HG03439 (cell line): Measurements from ENCODE around the gene C2CD2.

ENCODE experiments used
- ATAC-seq: cut with Tn5 transposase; IDR thresholded peaks from one replicate; pipeline ENCODE4 v1.9.1; 2021; ENCODE audit warnings: mild to moderate bottlenecking, moderate library complexity; ENCODE audit not compliant: unreplicated experiment

The C2CD2 gene

GRCh38 chr21:41914965-41915364, 38.9 kb downstream of the C2CD2 start:
- no peak for ATAC-seq

GRCh38 chr21:41914358-41914757, 39.5 kb downstream of the C2CD2 start:
- no peak for ATAC-seq

- ATAC-seq = no peak
These were observed 40.6 kb downstream of the C2CD2 start for GRCh38 chr21:41913230-41913629.

- ATAC-seq = no peak
These were observed 45.0 kb downstream of the C2CD2 start for GRCh38 chr21:41908829-41909228.

GRCh38 chr21:41907496-41908258, 46.1 kb downstream of the C2CD2 start:
- ATAC-seq = no peak

- no peak for ATAC-seq
These were observed 47.0 kb downstream of the C2CD2 start for GRCh38 chr21:41906770-41907169.

GRCh38 chr21:41903559-41904351, 50.1 kb downstream of the C2CD2 start:
- no peak for ATAC-seq

GRCh38 chr21:41902946-41903345, 50.9 kb downstream of the C2CD2 start:
- ATAC-seq = no peak

- ATAC-seq = no peak
These were observed 52.0 kb downstream of the C2CD2 start for GRCh38 chr21:41901782-41902181.

GRCh38 chr21:41901099-41901498, 52.7 kb downstream of the C2CD2 start:
- ATAC-seq = no peak

GRCh38 chr21:41900401-41900800, 53.4 kb downstream of the C2CD2 start:
- ATAC-seq = no peak

GRCh38 chr21:41899426-41900202, 54.2 kb downstream of the C2CD2 start:
- no peak for ATAC-seq

- no peak for ATAC-seq
These were observed 54.8 kb downstream of the C2CD2 start for GRCh38 chr21:41898998-41899397.

- no peak for ATAC-seq
These were observed 56.1 kb downstream of the C2CD2 start for GRCh38 chr21:41897700-41898099.

GRCh38 chr21:41897047-41897669, 56.7 kb downstream of the C2CD2 start:
- ATAC-seq = no peak

GRCh38 chr21:41895643-41896493, 58.0 kb downstream of the C2CD2 start:
- no peak for ATAC-seq

GRCh38 chr21:41894922-41895557, 58.8 kb downstream of the C2CD2 start:
- ATAC-seq = no peak

- no peak for ATAC-seq
These were observed 59.3 kb downstream of the C2CD2 start for GRCh38 chr21:41894511-41894910.

- no peak for ATAC-seq
These were observed 61.1 kb downstream of the C2CD2 start for GRCh38 chr21:41892726-41893125.

GRCh38 chr21:41891132-41891531, 62.7 kb downstream of the C2CD2 start:
- no peak for ATAC-seq
